Duodenal mucosa (tissue), 2 donors: Measurements from ENCODE around the gene RSAD1.

ENCODE experiments used
- H3K27ac ChIP-seq: one replicate; pipeline ENCODE4 v1.7.0; 2013; ENCODE audit warnings: low read depth, low read length
- H3K27me3 ChIP-seq, 2 donors: one replicate each; pipeline ENCODE4 v1.7.0; 2013; ENCODE audit warnings: low read length in 2 of 2, control low read depth in 1 of 2; ENCODE audit not compliant: insufficient read depth in 2 of 2, control insufficient read depth in 1 of 2
- H3K36me3 ChIP-seq, 2 donors: one replicate each; pipeline ENCODE4 v1.7.0; 2013; ENCODE audit warnings: low read length in 2 of 2, control low read depth in 1 of 2; ENCODE audit not compliant: insufficient read depth in 2 of 2, control insufficient read depth in 1 of 2
- H3K4me1 ChIP-seq, 2 donors: one replicate each; pipeline ENCODE4 v1.7.0; 2013; ENCODE audit warnings: low read length in 2 of 2, control low read depth in 1 of 2; ENCODE audit not compliant: insufficient read depth in 2 of 2, control insufficient read depth in 1 of 2
- H3K4me3 ChIP-seq, 2 donors: one replicate each; pipeline ENCODE4 v1.7.0; 2013; ENCODE audit warnings: low read length in 2 of 2, low read depth in 1 of 2
- H3K9ac ChIP-seq, 2 donors: one replicate each; pipeline ENCODE4 v1.7.0; 2013; ENCODE audit warnings: low read length in 2 of 2, low read depth in 1 of 2
- H3K9me3 ChIP-seq, 2 donors: one replicate each; pipeline ENCODE4 v1.7.0; 2013; ENCODE audit warnings: low read length in 2 of 2, control low read depth in 1 of 2; ENCODE audit not compliant: control insufficient read depth in 1 of 2

RSAD1 gene

DNA sequence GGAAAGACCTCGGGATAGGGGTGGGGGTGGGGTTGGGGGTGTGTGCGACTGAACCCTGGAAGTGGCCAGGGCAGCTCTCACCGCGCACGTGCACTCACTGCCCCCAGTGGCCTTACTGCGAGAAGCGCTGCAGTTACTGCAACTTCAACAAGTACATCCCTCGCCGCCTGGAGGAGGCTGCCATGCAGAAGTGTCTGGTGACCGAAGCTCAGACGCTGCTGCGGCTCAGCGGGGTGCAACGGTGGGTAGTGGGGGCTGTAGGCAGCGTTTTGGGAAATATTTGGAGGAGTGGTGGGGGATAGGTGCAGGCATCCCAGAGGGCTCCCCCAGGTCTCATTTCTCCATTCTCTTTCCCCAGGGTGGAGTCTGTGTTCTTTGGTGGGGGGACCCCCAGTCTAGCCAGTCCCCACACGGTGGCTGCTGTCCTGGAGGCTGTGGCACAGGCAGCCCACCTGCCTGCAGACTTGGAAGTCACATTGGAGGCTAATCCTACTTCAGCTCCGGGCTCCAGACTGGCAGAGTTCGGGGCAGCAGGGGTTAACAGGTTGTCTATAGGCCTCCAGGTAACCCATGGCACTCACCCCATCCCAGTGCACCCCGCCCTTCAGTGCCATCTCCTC lies 972 bp downstream of the RSAD1 start:
- no peaks in the 10 kb centered on the region for H3K27me3 ChIP-seq
- no peaks in the 10 kb centered on the region for H3K9me3 ChIP-seq
- H3K4me1 ChIP-seq, result peaks cover 24 to 28% of the 10 kb centered on the region in 2 donors
- peaks cover 15 to 22% of the 10 kb centered on the region in 2 donors for H3K36me3 ChIP-seq
- peak overlapping the region; percentile 39 to 70 for H3K9ac ChIP-seq
- H3K27ac ChIP-seq, result no peak overlapping the region
- H3K4me3 ChIP-seq, result peak overlapping the region; percentile 72 to 77

DNA sequence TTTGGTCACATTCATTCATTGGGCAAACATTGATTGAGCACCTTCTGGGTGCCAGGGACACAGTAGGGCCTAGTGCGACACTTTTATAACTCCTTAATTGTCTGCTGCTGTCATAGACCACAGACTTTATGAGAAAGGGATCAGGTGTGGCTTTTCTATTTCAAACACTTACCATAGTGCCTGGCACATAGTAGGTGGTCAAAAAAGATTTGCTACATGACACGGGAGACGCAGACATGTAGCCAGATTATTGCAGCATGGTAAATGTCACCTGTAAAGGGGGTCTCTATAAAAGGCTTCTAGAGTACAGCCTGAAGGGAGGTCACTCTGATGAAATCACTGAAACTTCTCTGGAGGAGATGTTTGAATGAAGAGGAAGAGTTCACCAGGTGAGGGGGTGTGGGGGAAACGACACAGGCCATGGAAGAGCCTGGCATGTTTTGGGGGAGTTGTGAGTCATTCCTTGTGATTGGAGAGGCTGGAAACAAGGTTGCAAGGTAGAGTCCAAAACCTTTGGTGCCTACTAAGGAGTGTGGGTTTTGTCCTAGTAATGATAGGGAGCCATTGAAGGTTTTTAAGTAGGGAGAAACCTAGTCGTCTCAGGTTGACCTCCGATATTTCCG lies 1.6 kb downstream of the RSAD1 start:
- H3K36me3 ChIP-seq, result peaks cover 20 to 29% of the 10 kb centered on the region in 2 donors
- peak overlapping the region in 1 of 2 donors; percentile 39 for H3K9ac ChIP-seq
- peaks cover 24 to 28% of the 10 kb centered on the region in 2 donors for H3K4me1 ChIP-seq
- H3K4me3 ChIP-seq, result peak overlapping the region; percentile 72 to 77
- H3K27me3 ChIP-seq, result no peaks in the 10 kb centered on the region
- no peaks in the 10 kb centered on the region for H3K9me3 ChIP-seq
- H3K27ac ChIP-seq, result no peak overlapping the region

DNA sequence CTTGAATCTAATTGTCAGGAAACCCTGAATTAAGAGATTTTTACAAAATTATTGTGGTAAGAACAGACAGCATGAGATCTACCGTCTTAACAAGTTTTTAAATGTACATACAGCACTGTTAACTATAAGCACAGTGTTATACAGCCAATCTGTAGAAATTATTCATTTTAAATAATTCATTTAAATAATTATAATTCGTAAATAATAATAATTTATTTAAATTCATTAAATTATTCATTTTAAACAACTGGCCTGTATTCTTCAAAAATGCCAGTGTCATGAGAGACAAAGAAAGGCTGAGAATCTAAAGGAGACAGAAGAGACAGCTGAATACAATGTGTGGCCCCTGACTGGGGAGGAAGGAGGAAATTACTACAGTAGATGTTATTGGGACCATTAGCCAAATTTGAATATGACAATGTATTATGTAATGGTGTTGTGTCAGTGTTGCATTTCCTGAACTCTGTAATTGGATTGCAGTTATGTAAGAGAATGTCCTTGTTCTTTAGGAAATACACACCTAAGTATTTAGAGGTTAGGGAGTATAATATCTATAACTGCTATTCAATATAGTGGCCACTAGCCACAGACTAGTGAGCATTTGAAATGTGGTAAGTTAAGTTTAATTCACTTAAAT lies 2.3 kb downstream of the RSAD1 start:
- H3K4me3 ChIP-seq, result no peak overlapping the region
- peaks cover 25 to 36% of the 10 kb centered on the region in 2 donors for H3K36me3 ChIP-seq
- no peaks in the 10 kb centered on the region for H3K27me3 ChIP-seq
- H3K4me1 ChIP-seq, result peaks cover 24% of the 10 kb centered on the region in 2 donors
- H3K9me3 ChIP-seq, result no peaks in the 10 kb centered on the region
- no peak overlapping the region for H3K9ac ChIP-seq
- H3K27ac ChIP-seq, result no peak overlapping the region

GRCh38 chr17:50481648-50482047 lies 3.0 kb downstream of the RSAD1 start:
- Histone ChIP-seq H3K27me3 (no peaks in the 10 kb centered on the region), H3K27ac (no peak overlapping the region), H3K4me1 (peaks cover 22 to 24% of the 10 kb centered on the region in 2 donors), H3K4me3 (no peak overlapping the region), H3K9ac (no peak overlapping the region), H3K9me3 (no peaks in the 10 kb centered on the region), H3K36me3 (peaks cover 25 to 37% of the 10 kb centered on the region in 2 donors)

DNA sequence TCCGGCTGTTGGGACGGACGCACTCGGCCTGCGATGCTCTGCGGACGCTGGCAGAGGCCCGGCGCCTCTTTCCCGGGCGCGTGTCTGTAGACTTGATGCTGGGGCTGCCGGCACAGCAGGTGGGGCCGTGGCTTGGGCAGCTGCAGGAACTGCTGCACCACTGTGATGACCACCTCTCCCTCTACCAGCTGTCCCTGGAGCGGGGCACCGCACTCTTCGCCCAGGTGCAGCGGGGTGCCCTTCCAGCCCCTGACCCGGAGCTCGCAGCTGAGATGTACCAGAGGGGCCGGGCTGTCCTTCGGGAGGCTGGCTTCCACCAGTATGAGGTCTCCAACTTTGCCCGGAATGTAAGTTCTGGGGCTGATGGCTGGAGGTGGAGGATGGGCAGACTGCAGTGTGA lies 3.5 kb downstream of the RSAD1 start:
- H3K36me3 ChIP-seq, result peaks cover 26 to 37% of the 10 kb centered on the region in 2 donors
- H3K27me3 ChIP-seq, result no peaks in the 10 kb centered on the region
- no peak overlapping the region for H3K4me3 ChIP-seq
- H3K9me3 ChIP-seq, result no peaks in the 10 kb centered on the region
- H3K4me1 ChIP-seq, result peaks cover 20 to 24% of the 10 kb centered on the region in 2 donors
- H3K9ac ChIP-seq, result peak overlapping the region in 1 of 2 donors; percentile 9
- no peak overlapping the region for H3K27ac ChIP-seq

- no peak overlapping the region for H3K27ac ChIP-seq
- H3K9ac ChIP-seq, result peak overlapping the region; percentile 9 to 42
- no peaks in the 10 kb centered on the region for H3K9me3 ChIP-seq
- peaks cover 30 to 37% of the 10 kb centered on the region in 2 donors for H3K36me3 ChIP-seq
- H3K27me3 ChIP-seq, result no peaks in the 10 kb centered on the region
- H3K4me3 ChIP-seq, result no peak overlapping the region
- H3K4me1 ChIP-seq, result peaks cover 20 to 24% of the 10 kb centered on the region in 2 donors
Observed at GRCh38 chr17:50482516-50482915, 3.9 kb downstream of the RSAD1 start.

DNA sequence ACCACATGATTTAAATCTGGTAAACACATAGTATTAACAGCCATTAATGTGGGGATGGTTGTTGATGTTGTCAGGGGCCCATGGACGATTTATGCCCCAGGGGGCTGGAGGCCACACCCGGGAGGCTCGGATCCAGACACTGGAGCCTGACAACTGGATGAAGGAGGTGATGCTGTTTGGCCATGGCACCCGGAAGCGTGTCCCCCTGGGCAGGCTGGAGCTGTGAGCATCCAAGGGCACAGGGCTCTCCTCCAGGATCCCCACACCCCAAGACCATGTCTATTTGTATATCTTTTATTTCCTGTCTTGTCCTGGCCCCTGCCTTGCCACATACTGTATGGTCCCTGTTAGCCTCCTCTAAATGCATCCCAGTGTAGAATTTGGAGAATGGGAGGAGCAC lies 4.6 kb downstream of the RSAD1 start:
- Histone ChIP-seq H3K27me3 (no peaks in the 10 kb centered on the region), H3K36me3 (peaks cover 30 to 37% of the 10 kb centered on the region in 2 donors), H3K4me1 (peaks cover 16 to 19% of the 10 kb centered on the region in 2 donors), H3K27ac (no peak overlapping the region), H3K9me3 (no peaks in the 10 kb centered on the region), H3K4me3 (no peak overlapping the region), H3K9ac (no peak overlapping the region)

DNA sequence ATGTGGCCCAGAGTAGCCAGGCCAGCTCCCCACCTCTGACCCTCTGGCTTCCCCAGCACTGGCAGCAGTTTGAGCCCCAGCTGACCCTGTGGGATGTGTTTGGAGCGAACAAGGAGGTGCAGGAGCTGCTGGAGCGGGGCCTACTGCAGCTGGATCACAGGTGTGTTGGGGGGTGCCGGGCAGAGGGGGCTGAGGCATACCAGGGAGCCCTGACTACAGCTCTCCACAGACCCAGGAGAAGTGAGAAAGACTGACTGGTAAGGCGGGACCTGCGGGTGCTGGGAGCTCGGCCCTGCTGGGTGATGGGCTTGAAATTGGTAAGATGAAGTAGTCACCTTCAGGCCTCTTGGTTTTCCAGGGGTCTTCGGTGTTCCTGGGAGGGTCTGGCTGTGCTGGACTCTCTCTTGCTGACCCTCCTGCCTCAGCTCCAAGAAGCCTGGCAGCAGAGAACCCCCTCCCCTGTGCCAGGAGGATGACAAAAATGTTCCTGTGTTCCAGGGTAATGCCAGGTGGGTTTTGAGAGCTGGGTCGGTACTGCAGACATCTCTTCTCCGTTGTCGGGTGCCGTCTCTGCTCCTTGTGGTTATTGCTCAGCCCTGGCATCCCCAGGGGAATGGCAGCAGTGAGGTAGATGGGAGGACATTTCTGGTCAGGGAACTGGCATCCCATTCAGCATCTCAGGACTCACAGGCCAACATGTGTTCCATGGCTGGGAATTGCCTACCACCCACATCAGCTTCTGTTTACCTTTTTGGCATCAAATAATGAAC lies 5.9 kb downstream of the RSAD1 start:
- Histone ChIP-seq H3K27ac (no peak overlapping the region), H3K9me3 (no peaks in the 10 kb centered on the region), H3K4me1 (peaks cover 11 to 16% of the 10 kb centered on the region in 2 donors), H3K4me3 (no peak overlapping the region), H3K9ac (no peak overlapping the region), H3K36me3 (peaks cover 30 to 37% of the 10 kb centered on the region in 2 donors), H3K27me3 (no peaks in the 10 kb centered on the region)

- Histone ChIP-seq H3K9ac (no peak overlapping the region), H3K36me3 (peaks cover 28 to 31% of the 10 kb centered on the region in 2 donors), H3K4me3 (no peak overlapping the region), H3K27ac (no peak overlapping the region), H3K9me3 (no peaks in the 10 kb centered on the region), H3K4me1 (peaks cover 4% of the 10 kb centered on the region in 2 donors), H3K27me3 (no peaks in the 10 kb centered on the region)
Observed at GRCh38 chr17:50487213-50488096, 8.8 kb downstream of the RSAD1 start.
